B cell (primary cell): ENCODE measurements around the gene MEIS3. TPM values are rescaled to one million over a fixed set of nuclear protein-coding genes. Genes with fewer than 3 reads are reported as not detected.

Experiments
- ATAC-seq: fragments of 200-7000 bp; cut with Tn5 transposase; one replicate; pipeline ENCODE4 v1.10.0; 2021; ENCODE audit warnings: low read depth, mild to moderate bottlenecking, moderate number of reproducible peaks, moderate library complexity
- CTCF ChIA-PET: fragments of 350-600 bp; sonication (Branson Sonifier 250); formaldehyde crosslinking; loops from one replicate; lab custom pipeline; 2021; ENCODE audit warnings: antibody characterized with exemption, inconsistent platforms; lab: Charles Lee
- POLR2A ChIA-PET: fragments of 350-600 bp; sonication (Branson Sonifier 250); formaldehyde crosslinking; loops from one replicate; lab custom pipeline; 2021; ENCODE audit warnings: antibody characterized with exemption; lab: Charles Lee
- DNase-seq: peaks from one replicate; pipeline ENCODE4 v3.0.0; 2013
- H2AFZ ChIP-seq: 2 replicates; pipeline ENCODE4 v1.6.1; 2012; ENCODE audit warnings: mild to moderate bottlenecking, low read depth, low read length; ENCODE audit not compliant: insufficient read depth, poor library complexity, severe bottlenecking
- H3K27ac ChIP-seq, 2 donors: 1 replicate in 1 of 2; 2 replicates in 1 of 2; pipeline ENCODE4 v1.5.1; 2012 to 2013; ENCODE audit warnings: low read length in 2 of 2, mild to moderate bottlenecking in 2 of 2, moderate library complexity in 1 of 2
- H3K27me3 ChIP-seq, 4 experiments: fragments of 200-600 bp in 1 of 4; sonication (generic) in 1 of 4; replicated peaks in 1 of 4; 1 replicate in 2 of 4; 2 replicates in 2 of 4; pipeline versions ENCODE4 v1.6.1 to v1.7.0; 2013 to 2016; ENCODE audit warnings: low read length in 3 of 4, mild to moderate bottlenecking in 2 of 4, mixed read lengths in 1 of 4, moderate library complexity in 1 of 4; ENCODE audit not compliant: insufficient read depth in 4 of 4, control insufficient read depth in 3 of 4; ENCODE audit errors: control extremely low read depth in 1 of 4
- H3K36me3 ChIP-seq, 2 experiments: replicated peaks in 1 of 2; 1 replicate in 1 of 2; 2 replicates in 1 of 2; pipeline versions ENCODE4 v1.6.1 to v1.7.1; 2013; ENCODE audit warnings: low read length in 1 of 2; ENCODE audit not compliant: insufficient read depth in 2 of 2, control insufficient read depth in 1 of 2; ENCODE audit errors: control extremely low read depth in 1 of 2, extremely low read depth in 1 of 2
- H3K4me1 ChIP-seq, 2 donors: fragments of 200-600 bp in 1 of 2; sonication (generic) in 1 of 2; 1 replicate in 1 of 2; 2 replicates in 1 of 2; pipeline versions ENCODE4 v1.5.1 to v1.6.1; 2013 to 2017; ENCODE audit warnings: low read length in 2 of 2; ENCODE audit not compliant: control insufficient read depth in 2 of 2, insufficient read depth in 2 of 2
- H3K4me2 ChIP-seq: replicated peaks from 2 replicates; pipeline ENCODE3; 2012; ENCODE audit warnings: mild to moderate bottlenecking, low read depth, low read length; ENCODE audit not compliant: poor library complexity, severe bottlenecking
- H3K4me3 ChIP-seq, 5 experiments: fragments of 200-600 bp in 1 of 5; sonication (generic) in 1 of 5; 1 replicate in 3 of 5; 2 replicates in 2 of 5; pipeline versions ENCODE4 v1.5.1 to v1.7.0; 2011 to 2016; ENCODE audit warnings: low read length in 4 of 5, mild to moderate bottlenecking in 4 of 5, low read depth in 2 of 5, control low read depth in 1 of 5, moderate library complexity in 1 of 5; ENCODE audit not compliant: insufficient read depth in 1 of 5; ENCODE audit errors: control extremely low read depth in 1 of 5, extremely low read depth in 1 of 5
- H3K79me2 ChIP-seq: fragments of 200-600 bp; sonication (generic); one replicate; pipeline ENCODE4 v1.6.0; 2016; ENCODE audit warnings: low read length; ENCODE audit not compliant: control insufficient read depth, insufficient read depth
- H3K9ac ChIP-seq: fragments of 200-600 bp; sonication (generic); 2 replicates; pipeline ENCODE4 v1.6.1; 2017; ENCODE audit warnings: mild to moderate bottlenecking, low read length, moderate library complexity
- H3K9me3 ChIP-seq, 3 donors: one replicate each; pipeline versions ENCODE4 v1.6.1 to v1.7.1; 2013; ENCODE audit warnings: low read length in 2 of 3; ENCODE audit not compliant: control insufficient read depth in 2 of 3, insufficient read depth in 1 of 3; ENCODE audit errors: control extremely low read depth in 1 of 3
- H4K20me1 ChIP-seq: 2 replicates; pipeline ENCODE4 v1.6.0; 2012; ENCODE audit warnings: mild to moderate bottlenecking, low read length; ENCODE audit not compliant: insufficient read depth, control insufficient read depth, poor library complexity, severe bottlenecking
- H3K27ac Mint-ChIP-seq: one replicate; pipeline ENCODE4 v1.8.0; 2021; ENCODE audit warnings: mixed read lengths
- H3K27me3 Mint-ChIP-seq: one replicate; pipeline ENCODE4 v1.8.0; 2021; ENCODE audit warnings: mixed read lengths
- H3K4me1 Mint-ChIP-seq: one replicate; pipeline ENCODE4 v1.8.0; 2021; ENCODE audit warnings: mixed read lengths
- H3K4me3 Mint-ChIP-seq: one replicate; pipeline ENCODE4 v1.8.0; 2021; ENCODE audit warnings: mixed read lengths
- H3K9me3 Mint-ChIP-seq: one replicate; pipeline ENCODE4 v1.8.0; 2022; ENCODE audit warnings: mixed read lengths; ENCODE audit not compliant: insufficient read depth
- EZH2 ChIP-seq: IDR thresholded peaks from 2 replicates; pipeline ENCODE4 v1.6.1; 2012; ENCODE audit warnings: borderline replicate concordance, low read depth, mild to moderate bottlenecking, moderate library complexity, low read length; ENCODE audit not compliant: insufficient read depth, poor library complexity, severe bottlenecking
- WGBS: methylation state at CpG from one replicate; pipeline ENCODE4 v1.1.5; 2013; ENCODE audit warnings: missing lambda C conversion rate; ENCODE audit not compliant: insufficient coverage; 5-methylcytosine and 5-hydroxymethylcytosine counted together
- intact Hi-C: fragments of 100-400 bp; cut with micrococcal nuclease; formaldehyde crosslinking; loops from one replicate; pipeline ENCODE4 v1.10.0; 2022
- polyA plus RNA-seq: library from polyadenylated mRNA; depleted of rRNA; stranded (reverse); fragments of >200 nt; gene quantifications from 2 replicates; pipeline ENCODE4 v1.2.3, GENCODE V29; 2012
- total RNA-seq, 2 donors: library from RNA; stranded (reverse); fragments of 120-200 nt in 1 of 2; gene quantifications; 1 replicate in 1 of 2; 2 replicates in 1 of 2; pipeline versions ENCODE4 v1.2.3 to v1.2.4, GENCODE V29; 2013 to 2022
- TF ChIP-seq, protein P1 (sequence below): fragments of 200-600 bp; IDR thresholded peaks from one replicate; pipeline ENCODE4 v1.8.0; 2022; ENCODE audit warnings: antibody characterized with exemption, mild to moderate bottlenecking

MEIS3 gene
- total and polyA plus RNA-seq, 2 donors (not counting 1 experiment from before 2014, with no cell fraction given): not detected

DNA sequence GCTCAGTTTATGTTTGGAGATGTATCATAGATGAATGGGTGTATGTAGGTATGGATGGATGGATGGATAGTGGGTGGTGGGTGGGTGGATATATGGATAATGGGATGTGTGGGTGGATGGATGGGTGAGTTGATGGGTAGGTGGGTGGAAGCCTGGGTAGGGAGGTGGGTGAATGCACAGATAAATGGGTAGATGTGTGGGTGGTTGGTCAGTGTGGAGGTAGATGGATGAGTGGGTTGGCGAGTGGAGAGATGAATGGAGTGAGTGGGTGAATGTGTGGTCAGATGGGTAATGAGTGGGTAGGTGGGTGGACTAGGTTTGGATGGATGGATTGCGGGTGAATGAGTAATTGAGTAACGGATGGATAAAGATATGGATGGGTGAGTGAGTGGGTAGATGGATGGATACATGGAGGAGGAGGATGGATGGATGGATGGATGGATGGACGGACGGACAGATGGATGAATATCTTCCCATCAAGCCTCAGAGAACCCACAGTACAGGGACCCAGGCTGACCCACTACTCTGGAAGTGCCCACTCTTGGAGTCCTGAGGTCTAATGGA is 13.4 kb downstream of the MEIS3 start:
- DNase-seq (no peak), ATAC-seq (no peak)
- Histone ChIP-seq H3K79me2 (no peaks in the 10 kb centered on the region), H3K4me3 (no peak overlapping the region), H4K20me1 (no peaks in the 10 kb centered on the region), H3K4me1 (no peaks in the 10 kb centered on the region), H3K36me3 (no peaks in the 10 kb centered on the region), H3K4me2 (no peak overlapping the region), H3K27ac (no peak overlapping the region), H2AFZ (no peak overlapping the region), H3K27me3 (peaks cover 0 to 31% (median 10%) of the 10 kb centered on the region in 4 experiments), H3K9ac (no peak overlapping the region), H3K9me3 (peaks cover 0 to 16% (median 0%) of the 10 kb centered on the region in 3 donors)
- TF ChIP-seq, protein P1, sequence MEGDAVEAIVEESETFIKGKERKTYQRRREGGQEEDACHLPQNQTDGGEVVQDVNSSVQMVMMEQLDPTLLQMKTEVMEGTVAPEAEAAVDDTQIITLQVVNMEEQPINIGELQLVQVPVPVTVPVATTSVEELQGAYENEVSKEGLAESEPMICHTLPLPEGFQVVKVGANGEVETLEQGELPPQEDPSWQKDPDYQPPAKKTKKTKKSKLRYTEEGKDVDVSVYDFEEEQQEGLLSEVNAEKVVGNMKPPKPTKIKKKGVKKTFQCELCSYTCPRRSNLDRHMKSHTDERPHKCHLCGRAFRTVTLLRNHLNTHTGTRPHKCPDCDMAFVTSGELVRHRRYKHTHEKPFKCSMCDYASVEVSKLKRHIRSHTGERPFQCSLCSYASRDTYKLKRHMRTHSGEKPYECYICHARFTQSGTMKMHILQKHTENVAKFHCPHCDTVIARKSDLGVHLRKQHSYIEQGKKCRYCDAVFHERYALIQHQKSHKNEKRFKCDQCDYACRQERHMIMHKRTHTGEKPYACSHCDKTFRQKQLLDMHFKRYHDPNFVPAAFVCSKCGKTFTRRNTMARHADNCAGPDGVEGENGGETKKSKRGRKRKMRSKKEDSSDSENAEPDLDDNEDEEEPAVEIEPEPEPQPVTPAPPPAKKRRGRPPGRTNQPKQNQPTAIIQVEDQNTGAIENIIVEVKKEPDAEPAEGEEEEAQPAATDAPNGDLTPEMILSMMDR: no peak
- no peak for TF ChIP-seq EZH2
- CTCF ChIA-PET: no interaction called here
- intact Hi-C loops: no loop called here
- Mint-ChIP-seq H3K4me1 (no peaks in the 10 kb centered on the region), H3K27me3 (peaks cover 53% of the 10 kb centered on the region), H3K27ac (no peak overlapping the region), H3K4me3 (no peak overlapping the region), H3K9me3 (no peaks in the 10 kb centered on the region)
- 92% methylated on average over 3 of the region's 5 CpGs for WGBS
- POLR2A ChIA-PET: interaction anchor here (0.6 kb wide), 1 partner anchor 298 kb away, joined by 3 read pairs; no protein-coding TSS in a partner anchor

DNA sequence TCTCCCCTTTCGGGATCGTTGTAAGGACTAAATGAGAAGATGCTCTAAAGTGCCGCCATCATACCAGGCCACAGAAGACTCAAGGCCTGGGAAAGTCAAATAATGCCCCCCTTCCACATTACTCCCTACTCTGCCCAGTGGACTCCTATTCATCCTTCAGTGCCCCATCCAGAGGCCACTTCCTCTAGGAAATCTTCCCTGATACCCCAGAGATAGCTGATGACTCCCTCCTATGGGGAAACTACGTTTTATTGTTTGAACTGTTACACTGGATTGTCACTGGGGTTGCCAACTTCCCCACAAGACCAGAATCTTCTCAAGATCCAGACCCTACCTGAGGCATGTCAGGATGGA is 14.2 kb downstream of the MEIS3 start:
- DNase-seq (no peak), ATAC-seq (no peak)
- Histone ChIP-seq H3K79me2 (no peaks in the 10 kb centered on the region), H3K27ac (no peak overlapping the region), H3K9me3 (peaks cover 0 to 16% (median 0%) of the 10 kb centered on the region in 3 donors), H3K4me2 (no peak overlapping the region), H2AFZ (no peak overlapping the region), H3K4me1 (no peaks in the 10 kb centered on the region), H3K9ac (no peak overlapping the region), H3K36me3 (no peaks in the 10 kb centered on the region), H3K4me3 (no peak overlapping the region), H4K20me1 (no peaks in the 10 kb centered on the region), H3K27me3 (peaks cover 0 to 31% (median 10%) of the 10 kb centered on the region in 4 experiments)
- TF ChIP-seq EZH2: no peak
- TF ChIP-seq, protein P1: no peak
- Mint-ChIP-seq H3K27ac (no peak overlapping the region), H3K9me3 (no peaks in the 10 kb centered on the region), H3K4me3 (no peak overlapping the region), H3K27me3 (peaks cover 53% of the 10 kb centered on the region), H3K4me1 (no peaks in the 10 kb centered on the region)
- POLR2A ChIA-PET: interaction anchor here (0.7 kb wide), 1 partner anchor 21 kb away, joined by 4 read pairs; no protein-coding TSS in a partner anchor
- intact Hi-C loops: no loop called here
- CTCF ChIA-PET: no interaction called here
- WGBS: 70% methylated on average over 2 of the region's 4 CpGs
